ENCODE measurements around the gene CDAN1.
"Not testable (repeated sequence)": the region's sequence is repeated elsewhere in the genome, so short reads cannot be mapped to it uniquely, and the experiment has no call there.

The CDAN1 gene

GRCh38 chr15:42680142-42680482 is 56.8 kb downstream of the CDAN1 start:
- H3K27ac ChIP-seq = peak overlapping the region in 1 of 21 experiments; percentile 26
- H3K4me3 ChIP-seq = not testable (repeated sequence)

- peak overlapping the region in 2 of 21 experiments; percentile 24 to 26 for H3K27ac ChIP-seq
- no peak overlapping the region for H3K4me3 ChIP-seq
These were observed 57.4 kb downstream of the CDAN1 start for GRCh38 chr15:42679285-42680141.

DNA sequence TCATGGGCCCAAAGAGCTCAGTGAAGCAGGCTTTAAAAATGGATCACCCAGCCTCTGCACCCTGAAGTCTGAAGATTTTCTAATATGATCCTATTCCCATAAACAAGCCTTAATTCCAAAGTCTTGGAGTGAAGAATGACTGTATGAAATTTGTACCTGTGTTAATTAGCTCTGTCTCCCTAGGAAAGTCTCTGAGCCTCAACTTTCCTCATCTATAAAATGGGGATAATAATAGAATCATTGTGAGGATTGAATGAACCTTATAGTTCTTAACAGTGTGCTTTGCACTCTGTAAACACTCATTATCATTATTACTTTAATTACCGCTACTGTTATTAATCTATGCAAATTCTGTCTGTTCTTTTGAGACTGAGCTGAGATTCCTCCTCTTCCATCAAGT is 61.9 kb downstream of the CDAN1 start:
- Histone ChIP-seq H3K27ac (no peak overlapping the region), H3K4me3 (no peak overlapping the region)

- no peak overlapping the region for H3K27ac ChIP-seq
These were observed 62.5 kb downstream of the CDAN1 start for GRCh38 chr15:42674472-42674871.

More at GRCh38 chr15:42674472-42674871, 62.5 kb downstream of the CDAN1 start:
- H3K4me3 ChIP-seq = no peak overlapping the region
